Prostate gland (tissue), 2 donors: Measurements from ENCODE around the gene MAP2K7. TPM values are rescaled to one million over a fixed set of nuclear protein-coding genes. Genes with fewer than 3 reads are reported as not detected.

Experiments used
- DNase-seq: peaks from one replicate; pipeline ENCODE4 v3.0.0-alpha.2; 2019; ENCODE audit warnings: low spot score
- H3K27ac ChIP-seq, 2 donors: fragments of 200-600 bp; sonication (generic); 2 replicates each; pipeline ENCODE4 v1.5.1; 2017 to 2019
- H3K27me3 ChIP-seq: fragments of 200-600 bp; sonication (generic); replicated peaks from 2 replicates; pipeline ENCODE4 v1.5.1; 2019; ENCODE audit not compliant: insufficient read depth
- H3K36me3 ChIP-seq, 2 donors: fragments of 200-600 bp; sonication (generic); 1 replicate in 1 of 2; 2 replicates in 1 of 2; pipeline versions ENCODE4 v1.5.1 to v1.8.1; 2017 to 2019
- H3K4me1 ChIP-seq: fragments of 200-600 bp; sonication (generic); replicated peaks from 2 replicates; pipeline ENCODE4 v1.5.1; 2019
- H3K4me3 ChIP-seq, 2 donors: fragments of 200-600 bp; sonication (generic); 2 replicates each; pipeline ENCODE4 v1.5.1; 2017 to 2019
- H3K9me3 ChIP-seq: fragments of 200-600 bp; sonication (generic); 2 replicates; pipeline ENCODE4 v1.5.1; 2017
- POLR2A ChIP-seq: fragments of 450-650 bp; IDR thresholded peaks from one replicate; pipeline ENCODE4 v1.6.1; 2016; ENCODE audit warnings: antibody characterized with exemption, mild to moderate bottlenecking
- POLR2AphosphoS5 ChIP-seq: sonication (generic); formaldehyde crosslinking; IDR thresholded peaks from one replicate; pipeline ENCODE4 v1.6.1; 2017; ENCODE audit warnings: antibody characterized with exemption
- WGBS: methylation state at CpG from one replicate; pipeline ENCODE4 v1.1.5; 2018; 5-methylcytosine and 5-hydroxymethylcytosine counted together
- intact Hi-C: fragments of 100-400 bp; cut with DNase I; formaldehyde crosslinking; loops from one replicate; pipeline ENCODE4 v1.14.2; 2022
- total RNA-seq, 2 donors: library from RNA; depleted of rRNA; stranded (reverse); fragments of >200 nt; gene quantifications; one replicate each; pipeline ENCODE4 v1.1.0, GENCODE V29; 2016
- TF ChIP-seq, protein P1 (sequence below), 4 experiments: fragments of 200-600 bp in 2 of 4; fragments of 450-650 bp in 2 of 4; sonication (generic) in 2 of 4; IDR thresholded peaks; 1 replicate in 3 of 4; 2 replicates in 1 of 4; pipeline ENCODE4 v1.5.1; 2016 to 2019; ENCODE audit warnings: antibody characterized with exemption in 4 of 4, mild to moderate bottlenecking in 2 of 4, moderate library complexity in 2 of 4

MAP2K7 gene
- total RNA-seq, 2 donors from 2014 or later: 21.6 to 45.2 TPM

DNA sequence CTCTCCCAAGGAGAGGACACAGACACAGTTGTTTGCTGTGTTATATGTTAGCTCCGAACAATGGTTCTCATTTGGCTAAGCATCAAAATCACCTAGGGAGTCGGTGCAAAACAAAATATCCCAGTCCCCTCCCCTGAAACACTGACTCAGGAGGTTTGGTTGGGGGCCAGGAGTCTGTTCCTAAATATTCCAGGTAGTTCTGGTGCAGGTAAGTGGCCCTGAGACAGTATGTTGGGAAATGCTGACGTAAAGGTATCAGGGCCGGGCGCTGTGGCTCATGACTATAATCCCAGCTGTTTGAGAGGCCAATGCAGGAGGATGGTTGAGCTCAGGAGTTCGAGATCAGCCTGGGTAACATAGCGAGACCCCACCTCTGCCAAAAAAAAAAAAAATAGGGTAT, 2.3 kb upstream of the MAP2K7 start:
- WGBS: 81% methylated on average over 7 of the region's 7 CpGs
- TF ChIP-seq POLR2AphosphoS5: no peak
- no peak for TF ChIP-seq POLR2A
- TF ChIP-seq, protein P1, sequence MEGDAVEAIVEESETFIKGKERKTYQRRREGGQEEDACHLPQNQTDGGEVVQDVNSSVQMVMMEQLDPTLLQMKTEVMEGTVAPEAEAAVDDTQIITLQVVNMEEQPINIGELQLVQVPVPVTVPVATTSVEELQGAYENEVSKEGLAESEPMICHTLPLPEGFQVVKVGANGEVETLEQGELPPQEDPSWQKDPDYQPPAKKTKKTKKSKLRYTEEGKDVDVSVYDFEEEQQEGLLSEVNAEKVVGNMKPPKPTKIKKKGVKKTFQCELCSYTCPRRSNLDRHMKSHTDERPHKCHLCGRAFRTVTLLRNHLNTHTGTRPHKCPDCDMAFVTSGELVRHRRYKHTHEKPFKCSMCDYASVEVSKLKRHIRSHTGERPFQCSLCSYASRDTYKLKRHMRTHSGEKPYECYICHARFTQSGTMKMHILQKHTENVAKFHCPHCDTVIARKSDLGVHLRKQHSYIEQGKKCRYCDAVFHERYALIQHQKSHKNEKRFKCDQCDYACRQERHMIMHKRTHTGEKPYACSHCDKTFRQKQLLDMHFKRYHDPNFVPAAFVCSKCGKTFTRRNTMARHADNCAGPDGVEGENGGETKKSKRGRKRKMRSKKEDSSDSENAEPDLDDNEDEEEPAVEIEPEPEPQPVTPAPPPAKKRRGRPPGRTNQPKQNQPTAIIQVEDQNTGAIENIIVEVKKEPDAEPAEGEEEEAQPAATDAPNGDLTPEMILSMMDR (IDR thresholded peaks at IDR 0.05): no peak
- H3K36me3 ChIP-seq: no peaks in the 10 kb centered on the region
- H3K4me1 ChIP-seq: peaks cover 15% of the 10 kb centered on the region
- no peaks in the 10 kb centered on the region for H3K9me3 ChIP-seq
- intact Hi-C loops: loop anchor here (5.0 kb wide), 1 partner anchor 69 kb away; the partner anchor contains the start of gene EVI5L
- H3K27me3 ChIP-seq: no peaks in the 10 kb centered on the region
- no peak overlapping the region for H3K4me3 ChIP-seq
- H3K27ac ChIP-seq: no peak overlapping the region
- DNase-seq: no peak

DNA sequence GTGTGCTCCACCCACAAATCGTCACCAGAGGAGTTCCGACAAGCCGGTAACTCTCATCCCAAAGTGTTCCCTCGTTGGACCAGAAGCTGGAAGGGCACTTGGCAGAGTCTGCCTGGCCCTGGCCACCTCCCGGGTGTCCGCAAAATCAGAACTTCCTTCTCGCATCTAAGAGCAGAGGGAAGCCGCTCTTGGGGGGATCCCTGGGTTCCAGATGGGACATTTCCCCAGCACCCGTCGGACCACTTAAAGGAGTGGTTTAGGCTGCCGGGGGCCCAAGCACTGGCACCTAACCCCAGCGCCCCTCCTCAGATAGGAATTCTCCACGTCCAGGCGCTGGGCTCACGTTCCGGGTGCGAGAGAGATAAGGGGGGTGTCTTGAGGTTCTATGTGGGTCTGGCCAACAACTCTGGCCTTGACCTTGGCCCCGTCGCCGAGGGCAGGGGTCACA, 857 bp upstream of the MAP2K7 start:
- Histone ChIP-seq H3K27me3 (no peaks in the 10 kb centered on the region), H3K36me3 (no peaks in the 10 kb centered on the region), H3K27ac (peak overlapping the region; percentile 88 to 93), H3K4me3 (peak overlapping the region; percentile 40 to 95), H3K4me1 (peaks cover 15% of the 10 kb centered on the region), H3K9me3 (no peaks in the 10 kb centered on the region)
- intact Hi-C loops: loop anchor here (5.0 kb wide), 1 partner anchor 71 kb away; the partner anchor contains the start of gene EVI5L
- no peak for DNase-seq
- WGBS: 11% methylated on average over 17 of the region's 20 CpGs
- TF ChIP-seq, protein P1 (IDR thresholded peaks at IDR 0.05): no peak
- TF ChIP-seq POLR2A (no peak), POLR2AphosphoS5 (no peak)

DNA sequence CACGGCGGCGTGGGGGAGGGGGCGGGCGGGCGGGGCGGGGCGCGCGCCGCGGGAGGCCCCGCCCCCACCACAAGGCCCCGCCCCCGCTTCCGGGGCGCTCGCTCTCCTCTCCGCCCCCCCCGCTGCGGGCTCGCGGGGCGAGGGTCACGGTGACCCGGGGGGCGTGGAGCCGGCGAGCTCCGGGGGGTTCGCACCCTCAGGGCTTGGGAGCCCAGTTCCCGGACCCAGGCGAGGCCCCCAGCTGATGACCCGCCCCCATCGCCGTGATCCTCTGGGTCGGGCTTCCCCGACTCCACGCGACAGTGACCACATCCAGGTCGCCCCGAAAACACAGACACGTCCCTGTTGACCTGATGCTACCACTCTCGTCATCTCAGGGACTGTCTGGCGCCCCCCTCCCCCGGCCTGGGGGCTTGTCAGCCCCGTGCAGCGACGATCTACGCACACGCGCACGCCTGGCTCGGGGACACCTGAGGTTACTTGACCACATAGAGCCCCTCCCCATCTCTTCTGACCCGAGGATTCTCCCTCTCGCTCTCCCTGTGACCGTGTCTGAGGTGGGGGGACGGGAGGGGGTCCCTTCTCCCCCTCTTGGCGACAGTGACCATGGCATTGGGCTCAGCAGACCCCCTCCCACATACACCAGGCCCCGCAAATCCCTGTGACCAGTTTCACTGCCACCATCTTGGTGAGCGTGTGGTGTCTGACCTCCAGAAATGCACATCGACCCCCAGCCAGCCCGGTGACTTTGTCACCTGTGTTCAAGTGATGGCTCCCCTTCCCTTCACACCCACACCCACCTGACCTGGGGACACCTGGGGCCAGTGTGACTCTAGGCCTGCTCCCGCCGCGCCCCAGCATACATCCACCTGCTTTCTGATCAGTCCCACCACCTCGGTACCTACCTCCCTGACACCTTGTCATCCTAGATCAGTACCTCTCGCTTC, 670 bp downstream of the MAP2K7 start:
- intact Hi-C loops: loop anchor here (5.0 kb wide), 1 partner anchor 72 kb away; the partner anchor contains the start of gene EVI5L
- no peaks in the 10 kb centered on the region for H3K27me3 ChIP-seq
- peaks cover 15% of the 10 kb centered on the region for H3K4me1 ChIP-seq
- H3K36me3 ChIP-seq: no peaks in the 10 kb centered on the region
- TF ChIP-seq POLR2AphosphoS5: no peak
- WGBS: 10% methylated on average over 54 of the region's 68 CpGs
- DNase-seq: no peak
- H3K4me3 ChIP-seq: peak overlapping the region; percentile 90 to 95
- peak overlapping the region; percentile 83 to 93 for H3K27ac ChIP-seq
- H3K9me3 ChIP-seq: no peaks in the 10 kb centered on the region

DNA sequence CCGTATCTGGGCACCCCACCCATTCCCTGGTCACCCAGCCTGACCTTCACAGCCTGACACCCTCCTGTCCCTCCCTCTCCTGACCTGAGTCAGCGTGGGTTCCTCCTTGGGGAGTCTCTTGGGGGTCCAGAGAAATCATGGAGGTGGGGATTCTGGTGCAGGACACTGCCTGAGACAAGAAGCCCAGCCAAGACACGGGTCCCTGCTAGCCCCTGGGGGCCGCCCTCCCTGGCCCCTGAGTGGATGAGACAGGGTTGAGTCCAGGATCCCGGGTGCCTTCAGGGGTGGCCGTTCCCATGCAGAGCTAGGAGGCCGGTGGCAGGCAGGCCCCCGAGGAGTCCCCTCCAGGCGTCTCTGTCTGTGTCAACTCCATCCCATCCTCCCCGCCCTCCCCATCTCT, 1.6 kb downstream of the MAP2K7 start:
- TF ChIP-seq POLR2AphosphoS5 (no peak), POLR2A (no peak)
- TF ChIP-seq, protein P1 (IDR thresholded peaks at IDR 0.05): no peak
- no peak overlapping the region for H3K27ac ChIP-seq
- no peak overlapping the region for H3K4me3 ChIP-seq
- intact Hi-C loops: no loop called here
- peaks cover 1 to 4% of the 10 kb centered on the region in 2 donors for H3K36me3 ChIP-seq
- no peaks in the 10 kb centered on the region for H3K27me3 ChIP-seq
- 62% methylated on average over 10 of the region's 10 CpGs for WGBS
- no peaks in the 10 kb centered on the region for H3K9me3 ChIP-seq
- DNase-seq: no peak
- H3K4me1 ChIP-seq: peaks cover 15% of the 10 kb centered on the region

DNA sequence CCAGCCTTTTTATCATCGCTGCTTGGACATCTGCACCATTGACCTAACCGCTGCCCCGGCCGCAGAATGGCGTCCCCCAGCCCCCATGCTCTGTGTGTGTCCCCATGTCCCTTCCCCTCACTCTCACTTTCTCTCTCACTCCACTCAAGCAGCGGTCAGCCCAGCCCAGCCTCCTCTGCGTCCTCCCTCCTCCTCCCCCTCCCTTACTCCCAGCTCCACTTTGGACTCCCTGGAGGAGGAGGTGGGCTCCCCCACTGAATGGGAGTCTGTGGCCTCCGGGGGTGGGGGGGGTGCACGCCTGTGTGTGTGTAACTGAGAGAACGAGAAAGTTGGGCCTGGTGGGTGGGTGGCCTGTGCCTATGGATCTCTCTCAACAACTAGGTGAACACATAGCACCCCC, 2.2 kb downstream of the MAP2K7 start:
- no peak for DNase-seq
- H3K27ac ChIP-seq: no peak overlapping the region
- intact Hi-C loops: no loop called here
- peaks cover 7 to 9% of the 10 kb centered on the region in 2 donors for H3K36me3 ChIP-seq
- H3K9me3 ChIP-seq: no peaks in the 10 kb centered on the region
- WGBS: 83% methylated on average over 10 of the region's 10 CpGs
- no peaks in the 10 kb centered on the region for H3K27me3 ChIP-seq
- TF ChIP-seq POLR2AphosphoS5 (no peak), POLR2A (no peak)
- TF ChIP-seq, protein P1 (IDR thresholded peaks at IDR 0.05): no peak
- H3K4me3 ChIP-seq: no peak overlapping the region
- H3K4me1 ChIP-seq: peaks cover 15% of the 10 kb centered on the region
